NOMO-1 (cell line): ENCODE measurements around the gene GDF7.

Source experiments
- DNase-seq, 2 experiments: peaks; one replicate each; lab custom pipeline; 2025; ENCODE audit not compliant: unreplicated experiment in 2 of 2; lab: John Stamatoyannopoulos, UW

GDF7 gene

DNA sequence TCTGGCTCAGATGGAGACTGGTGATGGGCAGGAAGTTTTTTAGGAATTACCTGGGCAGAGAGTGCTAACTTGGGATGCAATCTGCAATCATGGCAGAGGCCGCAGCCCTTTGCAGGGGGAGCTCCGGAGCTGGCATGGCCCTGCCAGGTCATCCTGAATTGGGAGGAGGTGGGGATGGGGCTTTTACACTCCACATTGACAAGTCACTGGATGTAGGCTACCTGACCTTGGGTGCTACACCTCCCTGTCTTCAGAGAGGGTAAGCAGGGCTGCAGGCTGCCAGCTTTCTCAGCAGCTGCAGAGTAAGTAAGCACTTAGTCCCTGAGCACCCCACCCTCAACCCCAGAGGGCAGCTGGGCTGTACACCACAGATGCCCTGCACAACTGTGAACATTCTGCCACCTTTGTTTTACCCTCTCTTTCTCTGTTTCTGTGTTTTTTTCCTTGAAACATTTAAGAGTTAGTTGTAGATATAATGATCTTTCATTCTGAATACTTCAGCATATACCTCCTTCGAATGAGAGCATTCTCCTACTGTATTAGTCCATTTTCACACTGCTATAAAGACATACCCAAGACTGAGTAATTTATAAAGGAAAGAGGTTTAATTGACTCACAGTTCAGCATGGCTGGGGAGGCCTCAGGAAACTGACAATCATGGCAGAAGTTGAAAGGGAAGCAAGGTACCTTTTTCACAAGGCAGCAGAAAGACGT lies 9.3 kb upstream of the GDF7 start:
- DNase-seq: no peak

DNA sequence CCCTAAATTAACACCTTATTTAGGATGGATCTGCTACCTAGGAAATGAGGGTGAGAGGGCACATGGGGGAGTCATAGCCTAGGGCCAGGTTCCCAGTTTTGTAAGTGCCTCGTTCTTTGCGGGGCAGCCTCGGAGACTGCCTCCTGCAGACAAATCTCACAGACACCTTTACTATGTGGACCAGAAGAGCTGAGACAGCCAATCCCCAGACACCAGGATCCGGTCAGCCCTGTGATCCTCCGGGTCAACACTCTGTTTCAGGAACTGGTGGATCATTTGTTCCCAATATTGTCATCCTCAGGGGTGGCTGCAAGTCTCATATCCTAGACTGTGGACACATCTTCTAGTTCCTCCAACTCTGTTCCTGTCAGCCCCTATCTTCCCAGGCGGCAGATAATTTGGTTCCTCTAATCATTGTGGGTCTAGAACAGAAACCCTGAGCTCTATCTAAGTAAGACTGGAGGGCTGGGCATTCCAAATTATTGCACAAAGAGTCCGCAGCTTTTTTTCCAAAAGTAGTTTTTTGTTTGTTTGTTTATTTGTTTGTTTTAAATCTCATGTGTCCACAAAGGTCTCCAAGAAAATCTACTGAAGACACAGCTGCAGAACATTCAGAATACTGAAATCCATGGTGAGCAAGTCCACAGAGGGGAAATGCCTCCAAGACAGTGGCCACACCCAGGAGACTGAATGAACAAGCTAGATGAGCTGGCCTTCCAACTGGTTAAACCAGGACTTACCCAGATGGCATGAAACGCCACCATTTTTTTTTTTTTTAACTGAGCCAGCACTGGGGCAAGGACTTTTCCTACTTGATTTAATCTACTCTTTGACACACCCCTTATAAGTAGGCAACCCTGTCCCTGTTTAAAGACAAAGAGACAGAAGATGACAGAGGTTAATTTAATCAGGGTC lies 6.2 kb upstream of the GDF7 start:
- DNase-seq: peak in 1 of 2 experiments; percentile 55

DNA sequence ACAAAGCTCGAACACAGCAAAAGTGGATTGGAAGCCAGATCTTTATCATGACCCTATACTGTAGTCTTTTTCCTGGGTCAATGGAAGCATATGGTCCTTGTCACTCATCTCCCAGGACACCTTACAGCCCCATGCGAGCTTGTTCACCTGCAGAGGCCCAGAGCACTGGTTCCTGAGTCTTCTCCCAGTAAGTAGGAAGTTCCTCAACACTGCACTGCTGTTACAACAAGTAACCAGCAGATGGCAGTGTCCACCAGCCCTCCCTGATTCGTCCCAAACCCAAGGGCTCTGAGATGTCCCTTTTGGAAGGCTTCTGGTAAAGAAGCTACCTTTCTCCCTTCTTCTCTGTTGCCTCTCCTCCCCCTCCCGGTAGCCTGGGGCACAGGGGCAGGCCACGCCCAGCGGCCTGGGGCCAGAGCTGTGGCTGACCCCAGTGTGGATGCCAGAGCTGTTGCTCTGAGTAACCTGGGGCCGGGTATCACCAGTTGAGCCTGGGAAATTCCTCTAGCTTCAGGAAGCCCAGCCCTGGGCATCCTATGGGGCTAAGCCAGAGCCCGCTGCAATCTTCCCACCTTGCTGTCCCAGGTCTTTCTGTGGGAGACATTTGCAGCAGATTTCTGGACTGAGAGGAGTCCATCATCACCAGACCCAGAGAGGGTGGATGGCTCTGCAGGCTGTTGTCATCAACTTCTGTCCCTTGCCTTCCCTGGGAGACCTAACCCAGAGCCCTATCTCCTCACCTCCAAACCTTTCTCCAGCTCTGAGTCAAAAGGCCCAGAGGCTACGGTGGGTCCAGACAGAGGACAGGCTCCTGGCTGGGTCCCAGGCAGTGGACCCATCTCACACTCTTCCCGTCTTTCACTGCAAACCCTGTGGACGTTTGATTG lies 5.3 kb upstream of the GDF7 start:
- DNase-seq: peak; percentile 43 to 55

DNA sequence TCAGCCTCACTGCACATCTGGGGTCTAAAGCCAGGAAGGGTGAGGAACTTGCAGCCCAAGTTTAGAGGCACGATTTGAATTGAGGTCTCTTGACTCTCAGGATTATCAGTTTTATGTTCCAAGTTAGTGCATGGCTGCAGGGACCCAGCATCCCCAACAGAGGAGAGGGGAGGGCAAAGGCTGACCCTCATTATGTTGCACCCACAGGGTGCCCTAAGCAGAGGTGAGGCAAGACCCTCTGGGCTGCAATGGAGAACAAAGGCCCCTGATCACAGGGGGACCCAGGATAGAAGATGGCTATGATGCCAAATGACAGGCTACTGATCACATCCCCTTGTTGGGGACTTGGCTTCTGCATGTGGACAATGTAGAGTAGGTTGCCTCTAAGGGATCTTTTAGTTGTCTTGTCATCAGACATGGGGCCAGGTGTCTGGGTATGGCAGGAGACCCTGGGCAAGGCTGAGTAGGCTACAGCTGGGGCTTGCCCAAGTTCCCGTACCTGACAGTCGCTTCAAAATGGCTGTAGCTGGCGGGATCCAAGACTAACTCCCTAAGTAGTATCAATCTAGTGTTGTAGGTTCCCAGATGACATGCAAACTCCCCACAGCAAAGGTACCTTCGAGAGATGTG lies 4.5 kb upstream of the GDF7 start:
- DNase-seq: no peak

DNA sequence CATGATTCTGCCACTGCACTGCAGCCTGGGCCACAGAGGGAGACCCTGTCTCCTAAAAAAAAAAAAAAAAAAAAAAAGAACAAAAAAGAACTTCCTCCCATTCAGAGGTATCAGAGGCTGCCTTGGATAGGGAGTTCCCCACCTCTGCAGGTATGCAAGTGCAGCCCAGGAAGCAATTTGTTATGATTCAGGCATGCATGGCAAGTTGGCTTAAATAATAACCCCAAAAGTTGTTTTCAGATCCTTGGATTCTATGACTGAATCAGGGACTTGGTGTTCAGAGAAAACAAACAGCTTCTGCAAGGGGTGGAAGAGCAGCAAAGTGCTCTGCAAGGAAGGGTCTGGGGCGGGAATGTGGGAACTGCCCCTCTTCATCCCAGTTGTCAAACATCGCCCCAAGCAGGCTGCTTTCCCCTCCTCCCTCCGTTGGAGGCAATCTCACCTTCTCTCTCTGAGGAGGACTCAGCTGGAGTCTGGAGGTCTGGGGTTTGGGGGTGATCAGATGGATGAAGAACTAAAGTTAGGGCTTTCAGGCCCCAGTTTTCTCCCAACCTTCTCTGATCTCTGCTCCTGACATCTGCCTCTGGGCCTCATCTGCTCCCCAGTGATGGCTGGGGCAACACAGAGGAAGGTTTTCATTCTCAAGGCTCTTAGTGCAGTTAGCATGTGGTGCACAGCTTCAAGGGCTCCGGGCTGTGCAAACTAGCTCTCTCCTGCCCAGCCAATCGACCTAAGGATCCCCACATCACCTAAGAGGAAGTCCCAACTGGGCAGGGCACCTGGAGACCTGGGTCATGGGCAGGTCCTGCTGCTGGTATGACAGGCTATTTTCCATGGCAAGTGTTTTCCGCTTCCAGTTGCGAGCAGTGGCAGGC lies 3.5 kb upstream of the GDF7 start:
- DNase-seq: no peak

DNA sequence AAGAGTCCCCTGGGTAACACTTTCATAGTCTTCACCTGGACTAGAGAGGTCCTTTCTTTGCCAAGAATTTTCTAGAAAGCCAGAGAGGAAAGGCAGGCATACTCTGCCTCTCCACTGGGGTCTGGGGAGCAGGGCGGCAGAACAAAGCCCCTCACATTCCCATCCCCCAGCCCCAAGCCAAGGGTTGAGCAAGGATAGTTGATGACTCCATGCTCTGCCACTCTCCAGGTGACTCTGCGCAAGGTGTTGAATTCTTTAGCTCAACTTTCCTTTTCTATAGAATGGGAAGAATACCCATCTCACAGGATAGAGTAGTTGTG lies 2.9 kb upstream of the GDF7 start:
- no peak for DNase-seq

DNA sequence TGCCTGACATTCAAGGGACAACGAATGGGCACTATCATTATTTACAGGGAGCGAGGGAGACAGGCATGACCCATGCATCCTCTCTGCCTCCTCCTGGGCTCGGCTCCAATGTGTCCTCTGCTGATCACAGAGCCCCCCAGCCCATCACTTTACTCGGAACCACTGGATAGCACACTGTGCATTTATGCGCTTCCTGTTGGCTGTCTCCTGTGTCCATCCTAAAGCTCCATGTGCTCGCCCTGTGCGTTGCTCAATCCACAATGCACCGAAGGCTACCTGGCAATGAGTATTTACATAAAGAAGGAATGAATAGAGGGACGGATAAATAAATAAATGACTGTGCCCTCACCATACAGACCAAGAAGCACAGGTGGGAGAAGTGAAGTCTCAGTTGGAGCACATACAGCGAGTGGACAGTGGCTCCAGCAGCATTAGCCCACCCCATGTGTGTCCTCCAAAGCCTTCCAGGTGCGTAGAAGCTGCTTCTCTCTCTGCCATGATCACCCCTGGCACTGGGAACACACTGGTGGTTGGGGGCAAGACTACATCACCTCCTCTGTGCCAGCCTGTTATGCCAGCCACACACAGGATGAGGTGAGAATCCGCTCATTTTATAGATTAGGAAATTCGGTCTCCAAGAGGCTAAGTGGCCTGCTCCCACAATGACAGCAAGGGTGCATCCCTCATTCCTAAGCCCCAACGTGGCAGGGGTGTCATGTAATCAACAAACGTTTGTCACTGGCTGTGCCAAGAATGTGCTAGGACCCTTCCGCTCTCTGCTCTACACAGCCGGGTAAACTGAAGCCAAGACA lies 2.3 kb upstream of the GDF7 start:
- no peak for DNase-seq

DNA sequence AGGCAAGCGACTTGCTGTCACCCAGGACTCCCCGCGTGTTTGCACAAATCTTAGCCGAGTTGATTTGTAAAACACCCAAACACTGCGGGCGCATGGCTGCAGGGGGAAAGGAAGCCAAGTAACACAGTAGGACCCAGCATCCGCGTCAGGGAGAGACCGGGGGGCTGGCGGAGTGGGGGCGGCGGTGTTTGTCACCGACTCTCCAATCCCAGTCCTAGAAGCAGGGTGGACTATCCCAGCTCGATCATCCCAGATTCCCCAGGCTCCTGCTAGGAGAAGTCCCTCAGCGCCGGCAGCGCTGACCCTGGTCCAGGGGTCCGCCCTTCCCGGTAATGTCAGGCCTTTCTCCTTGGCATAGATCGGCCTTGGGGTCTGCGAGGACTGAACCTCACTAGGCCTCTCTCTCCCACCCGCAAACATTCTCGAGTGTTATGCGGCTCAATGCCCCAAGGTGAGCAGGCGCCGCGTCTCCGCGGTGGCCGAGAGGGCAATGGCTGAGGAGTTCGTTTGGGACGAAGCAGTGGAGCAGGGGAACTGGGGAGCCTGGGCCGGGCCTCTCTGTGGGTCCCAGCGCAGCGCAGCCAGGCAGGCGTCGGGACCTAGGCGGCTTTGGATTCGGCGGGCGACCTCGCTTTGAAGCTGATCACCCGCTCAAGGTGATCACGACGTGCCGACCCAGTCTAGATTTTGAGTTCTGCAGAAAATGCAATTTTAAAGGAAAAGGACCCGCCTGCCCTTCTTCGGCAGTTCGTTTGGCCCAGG lies 1.5 kb upstream of the GDF7 start:
- DNase-seq: no peak

DNA sequence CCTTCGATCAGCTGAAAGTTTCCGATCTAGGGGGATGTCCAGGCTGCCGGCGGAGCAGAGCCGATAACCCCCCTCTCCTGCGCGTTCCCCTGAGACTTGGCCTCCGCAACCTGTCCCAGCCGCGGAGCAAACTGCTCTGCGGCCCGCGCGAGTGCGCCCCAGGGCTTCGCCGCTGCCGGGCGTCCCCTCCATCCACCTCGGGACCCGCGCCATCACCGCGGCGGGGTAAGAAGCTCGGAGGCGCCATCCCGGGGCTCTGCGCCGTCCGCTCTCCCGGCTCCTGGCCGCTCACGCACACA lies 990 bp upstream of the GDF7 start:
- no peak for DNase-seq

DNA sequence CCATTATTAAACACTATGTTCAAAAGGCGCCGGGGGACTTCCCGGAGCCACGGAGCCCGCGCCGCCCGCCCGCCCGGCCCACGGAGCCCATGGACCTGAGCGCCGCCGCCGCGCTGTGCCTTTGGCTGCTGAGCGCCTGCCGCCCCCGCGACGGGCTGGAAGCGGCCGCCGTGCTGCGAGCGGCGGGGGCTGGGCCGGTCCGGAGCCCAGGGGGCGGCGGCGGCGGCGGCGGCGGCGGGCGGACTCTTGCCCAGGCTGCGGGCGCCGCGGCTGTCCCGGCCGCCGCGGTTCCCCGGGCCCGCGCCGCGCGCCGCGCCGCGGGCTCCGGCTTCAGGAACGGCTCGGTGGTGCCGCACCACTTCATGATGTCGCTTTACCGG lies 197 bp downstream of the GDF7 start:
- no peak for DNase-seq

DNA sequence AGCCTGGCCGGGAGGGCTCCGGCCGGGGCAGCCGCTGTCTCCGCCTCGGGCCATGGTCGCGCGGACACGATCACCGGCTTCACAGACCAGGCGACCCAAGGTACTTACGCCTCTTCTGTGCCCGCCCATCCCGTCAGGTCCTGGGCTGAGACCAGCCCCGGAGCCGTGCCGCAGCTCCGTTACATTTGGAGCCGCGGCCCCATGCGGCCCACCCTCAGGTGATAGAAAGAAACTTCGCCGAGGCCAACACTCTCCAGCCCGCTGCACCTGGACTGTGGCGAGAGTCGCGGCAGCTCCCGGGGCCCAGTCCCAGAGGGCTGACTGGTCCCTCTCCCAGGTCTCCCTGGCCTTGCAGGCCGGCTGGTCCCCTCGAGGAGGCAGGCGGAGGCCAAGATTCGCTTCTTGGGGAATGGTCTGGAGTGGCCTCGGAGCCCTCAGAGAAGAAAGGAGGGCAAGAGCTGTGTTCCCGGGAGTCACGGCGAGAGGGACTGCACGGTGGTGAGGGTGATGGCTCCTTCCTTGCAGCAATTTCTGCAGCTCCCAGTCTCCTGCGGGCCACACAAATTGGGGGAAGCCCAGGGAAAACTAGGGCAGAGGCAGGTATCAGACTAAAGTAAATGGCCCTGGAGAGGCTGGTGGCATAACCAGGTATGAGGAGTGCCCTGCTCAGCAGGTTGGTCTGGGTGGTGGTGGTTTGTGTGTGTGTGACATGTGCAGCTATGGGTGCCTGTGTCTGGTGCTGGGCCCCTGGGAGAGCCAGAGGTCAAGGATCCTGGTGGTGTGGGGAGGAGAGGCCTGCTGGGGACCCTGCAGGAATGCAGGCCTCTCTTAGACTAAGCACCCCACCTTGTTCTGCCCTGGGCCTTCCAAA lies 822 bp downstream of the GDF7 start:
- DNase-seq: no peak

DNA sequence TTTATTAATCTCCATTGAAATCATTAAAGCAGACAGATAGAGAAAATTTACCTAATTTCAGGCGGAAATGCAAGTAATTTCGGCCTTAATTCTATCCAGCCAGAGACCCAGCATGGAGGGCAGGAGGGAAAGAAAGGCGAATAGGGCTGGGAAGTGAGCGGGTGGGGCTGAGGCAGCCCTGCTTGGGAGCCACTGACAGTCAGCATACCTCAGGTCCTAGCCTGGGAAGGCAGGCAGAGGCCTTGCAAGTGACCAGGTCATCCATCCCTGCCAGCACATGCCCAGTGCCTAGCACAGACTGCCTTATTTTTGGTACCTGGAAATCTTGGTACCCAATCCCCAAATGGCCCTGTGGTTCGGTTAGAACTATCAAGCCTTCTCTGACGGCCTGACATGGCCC lies 1.5 kb downstream of the GDF7 start:
- no peak for DNase-seq

DNA sequence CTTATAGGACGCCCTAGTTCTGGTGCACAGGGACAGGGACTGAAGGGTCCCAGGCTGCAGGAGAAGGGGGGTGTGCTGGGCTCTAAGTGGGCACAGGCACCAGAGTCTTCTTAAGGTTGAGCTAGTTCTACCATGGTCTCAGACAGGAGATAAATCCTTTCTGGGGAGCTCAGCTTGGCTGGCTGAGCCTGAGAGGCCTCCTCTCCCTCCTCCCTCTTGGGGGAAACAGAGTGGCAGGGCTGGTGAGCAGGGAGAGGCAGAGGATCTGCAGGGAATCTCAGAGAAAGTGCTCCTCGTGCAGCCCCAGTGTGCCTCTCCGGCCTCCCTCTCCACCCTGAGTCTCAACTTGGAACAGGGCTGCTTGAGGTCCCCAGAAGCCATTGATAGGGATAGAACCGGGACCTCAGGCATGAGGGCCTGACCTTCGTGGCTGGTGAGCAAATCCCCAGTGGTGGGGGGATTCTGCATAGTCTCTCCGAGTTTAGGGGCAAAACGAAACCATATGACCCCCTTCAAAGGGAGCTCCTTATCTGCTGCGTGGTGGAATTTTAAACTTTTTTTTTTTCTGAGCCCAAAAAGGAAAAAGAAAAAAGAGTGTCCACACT lies 2.0 kb downstream of the GDF7 start:
- no peak for DNase-seq

DNA sequence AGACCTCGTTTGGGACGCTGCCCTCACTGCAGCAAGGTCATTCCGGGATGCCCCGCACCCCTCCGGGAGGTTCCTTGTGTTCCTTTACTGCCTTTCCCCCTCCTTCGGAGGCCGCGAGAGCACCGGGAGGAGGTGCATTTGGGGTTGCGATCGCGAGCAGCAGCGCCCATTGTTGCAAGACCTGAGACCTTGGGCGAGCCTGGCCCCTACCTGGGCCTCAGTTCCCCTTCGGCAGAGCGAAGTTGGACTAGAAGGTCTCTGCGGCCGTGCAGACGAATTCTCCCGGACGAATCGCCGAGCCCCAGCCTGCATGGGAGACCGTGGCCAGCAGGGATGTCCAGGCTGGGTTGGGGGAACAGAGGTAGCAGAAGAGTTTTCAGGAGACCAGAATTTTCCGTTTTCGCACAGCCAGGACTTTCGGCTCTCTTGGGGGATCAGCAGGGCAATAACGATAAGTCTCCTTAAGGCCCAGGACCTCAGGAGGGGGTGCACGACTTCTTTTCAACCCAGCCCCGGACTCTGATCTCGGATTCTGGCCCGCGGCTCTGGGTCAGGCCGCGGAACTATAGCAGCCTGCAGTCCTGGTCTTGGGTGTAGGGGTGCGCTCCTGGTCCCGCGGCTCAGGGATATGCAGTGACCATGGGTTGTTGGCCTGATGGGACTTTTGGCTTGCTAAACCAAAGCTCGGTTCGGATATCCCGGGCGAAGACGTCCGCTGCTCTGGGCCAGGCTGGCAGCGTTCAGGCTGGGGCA lies 2.8 kb downstream of the GDF7 start:
- no peak for DNase-seq

DNA sequence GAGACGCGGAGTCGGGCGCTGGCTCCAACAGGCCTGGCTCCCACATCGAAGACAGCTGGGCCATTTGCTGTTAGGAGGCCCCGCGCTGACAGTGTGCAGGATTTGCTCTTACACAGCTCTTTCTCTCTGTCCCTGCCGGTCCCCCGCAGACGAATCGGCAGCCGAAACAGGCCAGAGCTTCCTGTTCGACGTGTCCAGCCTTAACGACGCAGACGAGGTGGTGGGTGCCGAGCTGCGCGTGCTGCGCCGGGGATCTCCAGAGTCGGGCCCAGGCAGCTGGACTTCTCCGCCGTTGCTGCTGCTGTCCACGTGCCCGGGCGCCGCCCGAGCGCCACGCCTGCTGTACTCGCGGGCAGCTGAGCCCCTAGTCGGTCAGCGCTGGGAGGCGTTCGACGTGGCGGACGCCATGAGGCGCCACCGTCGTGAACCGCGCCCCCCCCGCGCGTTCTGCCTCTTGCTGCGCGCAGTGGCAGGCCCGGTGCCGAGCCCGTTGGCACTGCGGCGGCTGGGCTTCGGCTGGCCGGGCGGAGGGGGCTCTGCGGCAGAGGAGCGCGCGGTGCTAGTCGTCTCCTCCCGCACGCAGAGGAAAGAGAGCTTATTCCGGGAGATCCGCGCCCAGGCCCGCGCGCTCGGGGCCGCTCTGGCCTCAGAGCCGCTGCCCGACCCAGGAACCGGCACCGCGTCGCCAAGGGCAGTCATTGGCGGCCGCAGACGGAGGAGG lies 3.5 kb downstream of the GDF7 start:
- DNase-seq: no peak
